Measurements from ENCODE around the gene SETD6. TPM values are rescaled to one million over a fixed set of nuclear protein-coding genes. Genes with fewer than 3 reads are reported as not detected.

SETD6 gene
- total and polyA plus RNA-seq, 2 of the 8 experiments (the other 6 are each of a cell fraction or from before 2014, with no cell fraction given): 25.3 to 40.5 TPM

DNA sequence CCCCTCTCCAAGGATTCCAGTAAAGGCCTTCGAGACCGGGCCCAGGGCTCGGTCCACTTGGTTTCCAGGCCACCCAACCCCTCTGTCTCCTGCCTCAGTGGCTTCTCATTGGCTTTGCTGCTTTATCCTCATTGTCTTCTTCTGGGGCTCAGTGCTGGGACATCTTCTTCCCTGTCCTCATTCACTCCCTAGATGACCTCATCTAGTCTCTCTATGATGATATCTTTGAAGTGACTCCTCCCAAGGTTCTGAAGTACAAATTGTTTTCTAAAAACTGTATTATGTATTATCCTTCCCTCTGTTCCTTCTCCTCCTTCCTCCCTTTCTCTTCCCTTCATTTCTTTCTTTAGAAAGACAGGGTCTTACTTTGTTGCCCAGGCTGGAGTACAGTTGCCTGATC lies 42.5 kb upstream of the SETD6 start:
- no peaks in the 10 kb centered on the region for H3K79me1 ChIP-seq (ENCODE audit: low read depth, low read length)
- no peaks in the 10 kb centered on the region for H3K9me3 ChIP-seq (ENCODE audit: insufficient read depth in 2 of 2, low read depth in 1 of 2, low read length in 1 of 2)
- no peaks in the 10 kb centered on the region for H3K79me2 ChIP-seq (ENCODE audit: control insufficient read depth in 1 of 2, insufficient read depth in 2 of 2, low read length in 2 of 2)
- no peak overlapping the region for H3K23ac ChIP-seq (ENCODE audit: insufficient read length)
- no peak overlapping the region for H3K14ac ChIP-seq (ENCODE audit: insufficient read length)
- H3K56ac ChIP-seq (replicated peaks; ENCODE audit: insufficient read length, low read depth, low read length): no peak overlapping the region
- H2BK5ac ChIP-seq (ENCODE audit: low read depth, low read length): no peak overlapping the region
- H3K27ac ChIP-seq (ENCODE audit: low read depth, low read length): no peak overlapping the region
- H3K4me3 ChIP-seq (ENCODE audit: extremely low read depth in 1 of 4, insufficient read depth in 2 of 4, low read depth in 3 of 4, low read length in 4 of 4): no peak overlapping the region
- 100% methylated on average over 3 of the region's 3 CpGs; no CpG with 5 or more reads in 1 of the 2 experiments for WGBS, 2 experiments (ENCODE audit: extremely low coverage in 1 of 2, insufficient coverage in 1 of 2, insufficient read length in 1 of 2, insufficient replicate concordance in 2 of 2, low coverage in 1 of 2, low lambda C conversion rate in 2 of 2, missing lambda C conversion rate in 1 of 2)
- no peak overlapping the region for H2AK5ac ChIP-seq (ENCODE audit: low read depth, low read length)
- H3K23me2 ChIP-seq (ENCODE audit: low read depth, low read length): no peaks in the 10 kb centered on the region
- H3K4me1 ChIP-seq (replicated peaks in 1 of 4; ENCODE audit: control insufficient read depth in 3 of 4, insufficient read depth in 4 of 4, low read length in 3 of 4): peaks cover 7 to 12% (median 10%) of the 10 kb centered on the region in 4 experiments; a peak in 5 of 7 replicates
- H3K18ac ChIP-seq (ENCODE audit: extremely low read depth, low read length): no peak overlapping the region
- H4K8ac ChIP-seq (ENCODE audit: extremely low read depth, insufficient read depth, low read length): no peak overlapping the region
- H2BK15ac ChIP-seq (ENCODE audit: low read length): no peak overlapping the region
- H2AFZ ChIP-seq (ENCODE audit: low read length): no peak overlapping the region
- FAIRE-seq: no peak
- TF ChIP-seq NRF1 (IDR thresholded peaks at IDR 0.05; ENCODE audit: low read depth, low read length): no peak
- TF ChIP-seq GABPA (IDR thresholded peaks at IDR 0.05; ENCODE audit: borderline replicate concordance, insufficient read depth, low read length): no peak
- TF ChIP-seq BACH1 (IDR thresholded peaks at IDR 0.05; ENCODE audit: low read length): no peak
- TF ChIP-seq MAX (IDR thresholded peaks at IDR 0.05): no peak
- TF ChIP-seq SAP30 (IDR thresholded peaks at IDR 0.05; ENCODE audit: insufficient read depth, insufficient replicate concordance, low read length): no peak
- no peak for TF ChIP-seq CEBPB (IDR thresholded peaks at IDR 0.05; ENCODE audit: low read depth, low read length)
- TF ChIP-seq SRF (IDR thresholded peaks at IDR 0.05; ENCODE audit: low read depth, low read length): no peak
- TF ChIP-seq SIRT6 (IDR thresholded peaks at IDR 0.05; ENCODE audit: low read length): no peak
- no peak for TF ChIP-seq PHF8 (conservative IDR thresholded peaks at IDR 0.05; ENCODE audit: low read depth, low read length)
- no peak for TF ChIP-seq RXRA (IDR thresholded peaks at IDR 0.05; ENCODE audit: insufficient read depth, low read depth, low read length)
- no peak for TF ChIP-seq HDAC6 (IDR thresholded peaks at IDR 0.05; ENCODE audit: low read depth, low read length)
- no peak for TF ChIP-seq JUND (IDR thresholded peaks at IDR 0.05; ENCODE audit: low read length)
- TF ChIP-seq SIX5 (IDR thresholded peaks at IDR 0.05; ENCODE audit: low read depth, low read length): no peak
- no peak for TF ChIP-seq POU5F1 (IDR thresholded peaks at IDR 0.05; ENCODE audit: low read depth, low read length)
- TF ChIP-seq CREB1 (IDR thresholded peaks at IDR 0.05): no peak
- no peak overlapping the region for H2BK20ac ChIP-seq (ENCODE audit: low read length)
- H3K27me3 ChIP-seq (replicated peaks in 1 of 4; ENCODE audit: control insufficient read depth in 3 of 4, extremely low read depth in 1 of 4, insufficient read depth in 3 of 4, low read length in 3 of 4): peaks cover 0 to 1% (median 0%) of the 10 kb centered on the region in 4 experiments; a peak in 1 of 7 replicates
- H3K4ac ChIP-seq (replicated peaks; ENCODE audit: insufficient read length, low read depth, low read length): no peak overlapping the region
- H4K20me1 ChIP-seq (replicated peaks in 1 of 2; ENCODE audit: control insufficient read depth in 1 of 2, insufficient read depth in 2 of 2, low read length in 2 of 2): no peaks in the 10 kb centered on the region
- CTCF ChIA-PET (ENCODE audit: partially characterized antibody): interaction anchor here (0.7 to 2.5 kb wide), 6 partner anchors 8 to 173 kb away, joined by 3 to 9 read pairs (median 6); no protein-coding TSS in a partner anchor
- H3K9ac ChIP-seq (replicated peaks in 1 of 4; ENCODE audit: extremely low read depth in 1 of 4, low read depth in 3 of 4, low read length in 3 of 4): no peak overlapping the region
- DNase-seq (ENCODE audit: low read depth in 1 of 2, low spot score in 2 of 2): no peak
- H2BK120ac ChIP-seq (replicated peaks; ENCODE audit: low read depth, low read length): no peak overlapping the region
- no peak overlapping the region for H3K4me2 ChIP-seq (ENCODE audit: insufficient read depth in 1 of 2, low read depth in 2 of 2, low read length in 2 of 2)
- no peaks in the 10 kb centered on the region for H3K36me3 ChIP-seq (ENCODE audit: control insufficient read depth in 2 of 4, insufficient read depth in 4 of 4, low read length in 3 of 4)
- H2BK12ac ChIP-seq (ENCODE audit: low read depth, low read length): no peak overlapping the region
- no peak overlapping the region for H4K5ac ChIP-seq (ENCODE audit: insufficient read length, low read depth, low read length)
- no peak overlapping the region for H4K91ac ChIP-seq (replicated peaks; ENCODE audit: insufficient read length, low read length)
- POLR2A ChIA-PET (ENCODE audit: partially characterized antibody): interaction anchor here (0.6 kb wide), 1 partner anchor 13 kb away, joined by 4 read pairs; no protein-coding TSS in a partner anchor
